Small intestine (tissue), 7 donors: ENCODE data around the gene ANO7. TPM values are rescaled to one million over a fixed set of nuclear protein-coding genes. Genes with fewer than 3 reads are reported as not detected.

Experiments
- DNase-seq, 2 donors: peaks; one replicate each; pipeline versions ENCODE4 v3.0.0 to v3.0.0-alpha.2; 2013
- FAIRE-seq: peaks from 2 replicates; lab custom pipeline; 2012; peaks lifted over from hg19 to GRCh38; lab: Jason Lieb, UNC
- H3K27ac ChIP-seq, 3 donors: one replicate each; pipeline ENCODE4 v1.5.1; 2013; ENCODE audit warnings: low read length in 2 of 3, mild to moderate bottlenecking in 2 of 3, control low read depth in 1 of 3, inconsistent platforms in 1 of 3, low read depth in 1 of 3, moderate library complexity in 1 of 3
- H3K27me3 ChIP-seq, 3 donors: one replicate each; pipeline ENCODE4 v1.6.1; 2013; ENCODE audit warnings: low read length in 3 of 3, inconsistent platforms in 1 of 3; ENCODE audit not compliant: control insufficient read depth in 3 of 3, insufficient read depth in 3 of 3
- H3K36me3 ChIP-seq, 3 donors: one replicate each; pipeline ENCODE4 v1.6.1; 2013; ENCODE audit warnings: low read length in 3 of 3, inconsistent platforms in 1 of 3, low read depth in 1 of 3, mild to moderate bottlenecking in 1 of 3, moderate library complexity in 1 of 3; ENCODE audit not compliant: control insufficient read depth in 3 of 3, insufficient read depth in 2 of 3
- H3K4me1 ChIP-seq, 3 donors: one replicate each; pipeline ENCODE4 v1.6.1; 2013; ENCODE audit warnings: low read length in 2 of 3, inconsistent platforms in 1 of 3, low read depth in 1 of 3, mild to moderate bottlenecking in 1 of 3, moderate library complexity in 1 of 3; ENCODE audit not compliant: control insufficient read depth in 3 of 3, insufficient read depth in 2 of 3
- H3K4me3 ChIP-seq, 3 donors: one replicate each; pipeline ENCODE4 v1.5.1; 2013; ENCODE audit warnings: low read length in 3 of 3, control low read depth in 1 of 3, inconsistent platforms in 1 of 3, low read depth in 1 of 3, mild to moderate bottlenecking in 1 of 3, moderate library complexity in 1 of 3
- H3K9me3 ChIP-seq, 2 donors: one replicate each; pipeline ENCODE4 v1.6.1; 2013; ENCODE audit warnings: low read depth in 1 of 2, low read length in 1 of 2; ENCODE audit not compliant: control insufficient read depth in 2 of 2, insufficient read depth in 1 of 2
- WGBS, 3 donors: extraction: QIAGEN DNeasy Blood & Tissue Kit; methylation state at CpG; one replicate each; pipeline ENCODE4 v1.1.7; 2013; 5-methylcytosine and 5-hydroxymethylcytosine counted together
- polyA plus RNA-seq, 4 donors: library from polyadenylated mRNA; stranded (reverse) in 3 of 4; unstranded in 1 of 4; fragments of 200-250 nt in 3 of 4; fragments of 120-200 nt in 1 of 4; gene quantifications; one replicate each; pipeline versions ENCODE4 v1.2.1 to v1.2.3, GENCODE V29; 2013
- donor health status: healthy with polysubstance abuse.
- donor health status: control.
- donor health status: control.
- donor health status: Bipolar disorder and iron deficiency.
- donor health status: healthy.

ANO7 gene
- polyA plus RNA-seq, 4 donors: 1.1 to 40.0 (median 5.9) TPM

DNA sequence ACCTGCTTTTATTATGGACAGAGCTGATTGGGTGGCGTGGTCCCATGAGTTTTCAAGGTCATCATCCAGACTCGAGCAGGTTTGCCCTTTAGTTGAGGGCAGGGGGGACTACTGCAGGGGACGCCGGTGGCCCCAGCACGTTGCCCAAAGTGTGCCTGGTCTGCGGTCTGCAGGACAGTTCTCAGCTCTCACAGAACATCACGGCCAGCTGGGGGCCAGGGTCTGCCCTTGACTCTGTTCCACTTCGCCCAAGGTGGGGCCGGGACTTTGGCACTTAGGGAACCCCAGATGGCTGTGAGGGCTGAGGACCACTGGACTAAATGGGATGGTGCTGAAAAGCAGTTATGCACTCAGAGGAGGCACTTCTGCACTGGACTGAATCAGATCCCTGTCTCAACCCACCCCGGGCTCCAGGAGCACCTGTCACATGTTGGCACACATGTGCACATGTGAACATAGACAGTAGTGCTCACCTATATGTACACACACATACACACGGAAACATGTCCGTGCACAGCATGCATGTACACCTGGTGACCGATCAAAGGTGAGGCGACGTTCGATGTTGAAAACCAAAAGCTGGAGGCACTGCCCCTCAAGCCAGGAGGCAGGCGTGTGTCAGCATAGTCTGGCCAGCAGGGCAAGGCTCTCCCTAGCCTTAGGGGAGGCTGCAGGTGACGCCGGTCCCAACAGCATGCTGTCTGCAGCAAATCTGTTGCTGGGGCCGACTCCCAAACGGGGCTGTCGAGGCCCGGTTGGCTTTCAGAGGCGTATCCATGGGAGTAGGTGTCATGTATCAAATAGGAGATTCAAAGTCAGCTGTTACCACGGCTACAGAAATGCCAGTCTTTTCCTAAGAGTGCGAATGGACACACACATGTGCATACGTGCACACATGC lies 10.2 kb downstream of the ANO7 start:
- Histone ChIP-seq H3K36me3 (no peaks in the 10 kb centered on the region), H3K4me3 (no peak overlapping the region), H3K27me3 (no peaks in the 10 kb centered on the region), H3K4me1 (no peaks in the 10 kb centered on the region), H3K9me3 (no peaks in the 10 kb centered on the region), H3K27ac (no peak overlapping the region)
- WGBS, 3 donors: 48 to 76% (median 61%) methylated on average over 27 of the region's 27 CpGs
- FAIRE-seq: no peak
- no peak for DNase-seq

DNA sequence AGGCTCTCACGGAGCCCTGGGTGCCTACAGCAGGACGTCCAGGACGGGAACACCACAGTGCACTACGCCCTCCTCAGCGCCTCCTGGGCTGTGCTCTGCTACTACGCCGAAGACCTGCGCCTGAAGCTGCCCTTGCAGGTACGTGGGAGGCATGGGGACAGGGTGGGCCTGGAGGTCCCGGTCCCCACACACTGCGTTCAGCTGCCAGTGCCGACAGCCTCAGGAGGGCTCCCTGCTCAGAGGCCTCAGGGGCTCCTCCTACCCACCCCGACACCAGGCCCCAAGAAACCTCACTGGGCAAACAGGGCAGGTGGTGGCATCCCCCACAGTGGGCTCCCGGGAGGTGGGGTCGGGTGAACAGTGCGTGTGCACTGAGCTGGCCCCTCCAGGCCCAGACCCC lies 10.8 kb downstream of the ANO7 start:
- Histone ChIP-seq H3K9me3 (no peaks in the 10 kb centered on the region), H3K36me3 (no peaks in the 10 kb centered on the region), H3K4me3 (no peak overlapping the region), H3K4me1 (no peaks in the 10 kb centered on the region), H3K27ac (no peak overlapping the region), H3K27me3 (no peaks in the 10 kb centered on the region)
- no peak for DNase-seq
- no peak for FAIRE-seq
- WGBS, 3 donors: 86 to 90% (median 88%) methylated on average over 14 to 16 of the region's 16 CpGs

DNA sequence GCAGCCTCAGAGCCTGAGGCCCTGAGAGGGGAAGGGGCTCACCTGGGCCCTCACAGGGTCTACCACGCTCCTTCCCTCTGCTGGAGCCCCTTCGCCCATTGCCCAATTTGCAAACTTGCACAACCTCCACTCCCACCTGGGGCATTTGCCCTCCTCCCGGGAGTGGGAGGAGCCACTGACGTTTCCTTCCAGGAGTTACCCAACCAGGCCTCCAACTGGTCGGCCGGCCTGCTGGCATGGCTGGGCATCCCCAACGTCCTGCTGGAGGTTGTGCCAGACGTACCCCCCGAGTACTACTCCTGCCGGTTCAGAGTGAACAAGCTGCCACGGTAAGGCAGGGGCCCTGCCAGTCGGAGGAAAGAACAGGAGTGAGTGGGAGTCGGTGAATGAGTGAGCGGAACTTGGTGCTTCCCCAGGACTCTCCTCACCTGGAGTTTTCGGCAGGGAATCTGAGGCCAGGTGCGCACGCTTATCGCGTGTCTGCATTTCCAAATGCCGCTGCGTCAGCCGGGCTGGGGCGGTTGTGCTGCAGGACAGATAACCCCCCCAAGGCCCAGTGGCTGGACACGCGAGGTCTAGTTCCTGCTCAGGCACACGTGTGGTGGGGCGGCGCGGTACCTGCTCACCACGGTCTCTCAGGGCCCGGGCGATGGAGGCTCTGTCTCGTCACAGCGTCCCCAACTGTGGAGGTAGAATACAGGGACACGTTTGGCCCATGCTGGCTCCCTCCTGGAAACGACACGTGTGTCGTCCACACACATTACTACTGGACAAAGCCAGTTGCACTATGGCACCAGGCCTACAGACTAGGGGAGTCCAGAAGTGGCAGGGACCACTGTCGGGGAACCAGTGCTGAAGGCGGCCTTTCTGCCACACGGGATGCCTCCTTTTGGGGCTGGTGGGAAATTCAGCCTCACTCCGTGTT lies 11.7 kb downstream of the ANO7 start:
- no peaks in the 10 kb centered on the region for H3K9me3 ChIP-seq
- H3K36me3 ChIP-seq: no peaks in the 10 kb centered on the region
- FAIRE-seq: no peak
- no peak overlapping the region for H3K27ac ChIP-seq
- no peak overlapping the region for H3K4me3 ChIP-seq
- H3K4me1 ChIP-seq: no peaks in the 10 kb centered on the region
- no peaks in the 10 kb centered on the region for H3K27me3 ChIP-seq
- no peak for DNase-seq
- 87 to 88% (median 87%) methylated on average over 42 of the region's 42 CpGs for WGBS, 3 donors

DNA sequence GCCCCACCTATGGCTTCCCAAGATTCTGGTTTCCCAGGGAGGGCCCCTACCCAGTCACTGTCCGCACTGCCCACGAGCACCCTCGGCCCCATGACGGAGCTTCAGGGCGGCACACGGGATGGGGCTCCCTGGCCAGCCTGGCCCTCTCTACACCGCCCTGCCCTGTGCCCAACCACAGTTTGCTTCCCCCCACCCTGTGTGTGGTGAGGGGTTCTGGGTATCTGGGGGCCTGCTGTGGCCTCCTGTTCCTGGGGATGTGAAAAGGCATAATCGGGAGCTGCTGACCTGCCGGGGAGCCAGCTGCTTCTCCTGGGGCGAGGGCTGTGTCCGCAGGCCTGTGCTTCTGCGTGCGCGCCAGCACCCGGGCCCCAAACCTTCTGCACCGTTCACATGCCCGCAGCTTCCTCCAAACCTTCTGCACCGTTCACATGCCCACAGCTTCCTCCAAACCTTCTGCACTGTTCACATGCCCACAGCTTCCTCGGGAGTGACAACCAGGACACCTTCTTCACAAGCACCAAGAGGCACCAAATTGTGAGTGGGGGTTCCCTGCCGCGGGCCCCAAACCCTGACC lies 12.4 kb downstream of the ANO7 start:
- Histone ChIP-seq H3K9me3 (no peaks in the 10 kb centered on the region), H3K36me3 (no peaks in the 10 kb centered on the region), H3K4me3 (no peak overlapping the region), H3K4me1 (no peaks in the 10 kb centered on the region), H3K27me3 (no peaks in the 10 kb centered on the region), H3K27ac (no peak overlapping the region)
- FAIRE-seq: no peak
- 73 to 86% (median 81%) methylated on average over 21 of the region's 21 CpGs for WGBS, 3 donors
- DNase-seq: no peak

DNA sequence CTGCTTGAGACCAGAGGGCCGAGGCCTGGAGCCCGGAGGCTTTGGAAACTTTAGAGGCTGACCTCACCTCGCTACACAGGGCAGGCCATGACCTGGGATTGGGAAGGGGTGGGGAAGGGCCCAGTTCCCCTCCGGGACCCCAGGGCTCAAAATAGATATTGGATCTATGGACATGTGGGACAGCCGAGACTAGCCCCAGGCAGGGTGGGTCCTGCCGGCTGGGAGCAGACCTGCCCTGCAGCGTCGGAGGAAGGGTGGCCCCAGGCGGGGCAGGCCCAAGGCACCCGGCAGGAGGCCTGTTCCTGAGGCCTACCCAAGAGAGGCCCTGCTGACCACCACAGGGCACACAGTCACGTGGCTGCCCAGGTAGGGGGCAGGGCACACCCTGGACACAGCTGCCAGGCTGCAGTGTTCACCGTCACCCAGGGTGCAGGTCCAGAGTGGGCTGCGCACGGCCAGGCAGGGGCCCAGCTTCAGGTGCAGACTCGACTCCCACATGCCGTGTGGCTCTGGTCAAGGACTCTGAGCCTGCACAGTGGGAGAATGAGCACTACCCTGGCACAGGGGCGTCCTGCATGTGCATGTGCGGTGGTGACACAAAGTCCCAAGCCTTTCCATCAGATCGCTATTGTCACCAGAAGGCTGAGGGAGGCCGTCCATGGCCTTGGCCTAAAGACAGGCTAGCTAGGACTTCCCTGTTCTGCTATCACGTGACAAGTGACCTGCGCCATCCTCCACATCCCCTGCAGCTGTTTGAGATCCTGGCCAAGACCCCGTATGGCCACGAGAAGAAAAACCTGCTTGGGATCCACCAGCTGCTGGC lies 13.2 kb downstream of the ANO7 start:
- FAIRE-seq: no peak
- WGBS, 3 donors: 87 to 91% (median 89%) methylated on average over 21 to 24 of the region's 24 CpGs

DNA sequence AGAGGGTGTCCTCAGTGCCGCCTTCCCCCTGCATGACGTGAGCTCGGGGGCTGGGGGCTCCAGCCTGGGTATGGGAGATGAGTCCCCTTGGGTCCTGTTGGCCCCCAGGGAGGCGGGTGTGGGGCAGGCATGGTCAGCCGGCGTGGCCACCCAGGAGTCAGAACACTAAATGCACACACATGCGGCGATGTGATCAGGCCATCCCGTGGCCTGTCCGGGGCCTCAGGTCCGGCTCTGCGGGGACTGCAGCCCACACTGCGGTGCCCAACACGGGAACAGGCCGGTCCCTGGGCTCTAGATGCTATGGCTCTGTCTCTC lies 13.8 kb downstream of the ANO7 start:
- DNase-seq: no peak
- FAIRE-seq: no peak
- H3K9me3 ChIP-seq: no peaks in the 10 kb centered on the region

More for the DNA sequence above, 13.2 kb downstream of the ANO7 start:
- Histone ChIP-seq H3K4me3 (no peak overlapping the region), H3K27ac (no peak overlapping the region), H3K27me3 (no peaks in the 10 kb centered on the region), H3K9me3 (no peaks in the 10 kb centered on the region), H3K36me3 (no peaks in the 10 kb centered on the region), H3K4me1 (no peaks in the 10 kb centered on the region)
- DNase-seq: no peak

DNA sequence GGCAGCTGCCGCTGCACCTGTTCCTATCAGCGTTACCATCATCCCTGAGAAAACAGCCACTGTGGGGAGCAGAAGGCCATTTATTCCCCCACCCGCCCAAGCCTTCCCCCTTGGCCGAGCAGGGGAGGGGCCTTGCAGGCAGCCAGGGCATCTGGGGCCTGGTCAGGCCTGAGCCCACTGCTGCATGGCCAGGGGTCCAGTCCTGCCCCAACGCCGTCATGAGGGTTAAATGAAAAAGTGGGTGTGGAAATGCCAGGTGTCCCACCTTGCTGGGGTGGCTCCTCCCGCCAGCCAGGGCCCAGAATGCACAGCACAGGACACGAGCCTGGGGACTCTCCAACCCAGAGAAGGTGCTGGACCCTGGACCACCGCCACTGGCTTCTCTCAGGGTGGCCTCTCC lies 14.2 kb downstream of the ANO7 start:
- no peaks in the 10 kb centered on the region for H3K27me3 ChIP-seq
- FAIRE-seq (no peak), DNase-seq (no peak)
- no peaks in the 10 kb centered on the region for H3K4me1 ChIP-seq
- H3K9me3 ChIP-seq: no peaks in the 10 kb centered on the region
- H3K36me3 ChIP-seq: no peaks in the 10 kb centered on the region
- H3K4me3 ChIP-seq: no peak overlapping the region
- H3K27ac ChIP-seq: no peak overlapping the region
- 76 to 86% (median 83%) methylated on average over 9 of the region's 9 CpGs for WGBS, 3 donors

More for the DNA sequence above, 13.8 kb downstream of the ANO7 start:
- Histone ChIP-seq H3K4me1 (no peaks in the 10 kb centered on the region), H3K27me3 (no peaks in the 10 kb centered on the region), H3K4me3 (no peak overlapping the region), H3K36me3 (no peaks in the 10 kb centered on the region), H3K27ac (no peak overlapping the region)
- WGBS, 3 donors: 85 to 92% (median 89%) methylated on average over 15 of the region's 15 CpGs
